Psoas muscle (tissue), 8 donors: ENCODE results near the gene ZNF264. TPM values are rescaled to one million over a fixed set of nuclear protein-coding genes. Genes with fewer than 3 reads are reported as not detected.

Experiments used
- ATAC-seq, 4 donors: fragments of 200-7000 bp; cut with Tn5 transposase; one replicate each; pipeline ENCODE4 v1.9.1; 2020; ENCODE audit warnings: moderate library complexity in 3 of 4, mild to moderate bottlenecking in 2 of 4
- DNase-seq, 2 donors: peaks; one replicate each; pipeline ENCODE4 v3.0.0-alpha.2; 2020
- H3K27ac ChIP-seq: fragments of 200-600 bp; one replicate; pipeline ENCODE4 v1.8.0; 2022
- H3K27me3 ChIP-seq, 3 donors: fragments of 200-600 bp in 1 of 3; one replicate each; pipeline versions ENCODE4 v1.6.1 to v1.8.0; 2013 to 2022; ENCODE audit warnings: low read length in 2 of 3, mild to moderate bottlenecking in 2 of 3, moderate library complexity in 1 of 3; ENCODE audit not compliant: insufficient read depth in 3 of 3
- H3K36me3 ChIP-seq, 2 donors: fragments of 200-600 bp in 1 of 2; one replicate each; pipeline versions ENCODE4 v1.6.1 to v1.8.0; 2013 to 2022; ENCODE audit warnings: low read depth in 1 of 2, mild to moderate bottlenecking in 1 of 2, moderate library complexity in 1 of 2; ENCODE audit not compliant: insufficient read depth in 1 of 2
- H3K4me1 ChIP-seq: fragments of 200-600 bp; one replicate; pipeline ENCODE4 v1.8.0; 2022
- H3K4me3 ChIP-seq: fragments of 200-600 bp; one replicate; pipeline ENCODE4 v1.8.0; 2022; ENCODE audit warnings: mild to moderate bottlenecking
- H3K9me3 ChIP-seq: fragments of 200-600 bp; one replicate; pipeline ENCODE4 v1.8.0; 2022
- WGBS, 3 donors: extraction: QIAGEN DNeasy Blood & Tissue Kit; methylation state at CpG; one replicate each; pipeline versions ENCODE4 v1.1.6 to v1.1.7; 2013; 5-methylcytosine and 5-hydroxymethylcytosine counted together
- intact Hi-C, 2 donors: fragments of 100-400 bp; cut with DNase I; formaldehyde crosslinking; loops; one replicate each; pipeline versions ENCODE4 v1.11.0 to v1.14.2; 2022
- polyA plus RNA-seq, 3 donors: library from polyadenylated mRNA; stranded (reverse); fragments of 200-250 nt; gene quantifications; one replicate each; pipeline ENCODE4 v1.2.3, GENCODE V29; 2013
- total RNA-seq, 4 donors: library from RNA; stranded (reverse); fragmentation: NEBNext Ultra II Directional in 2 of 4; extraction: Animal tissue kit (Norgen Biotek cat#: 25700) in 2 of 4; gene quantifications; one replicate each; pipeline versions ENCODE4 v1.2.1 to v1.2.4, GENCODE V29; 2021 to 2023
- TF ChIP-seq, protein P1 (sequence below): fragments of 200-600 bp; IDR thresholded peaks from one replicate; pipeline ENCODE4 v1.8.0; 2022; ENCODE audit warnings: antibody characterized with exemption
- donor health status: healthy with polysubstance abuse.
- donor health status: DM: no; HTN: no; CAD: no; lungs with moderate emphysema.
- donor health status: Bipolar disorder and iron deficiency.
- donor health status: healthy.
- donor health status: DM: yes; HTN: yes; CAD: no.
- donor health status: DM: no; HTN: no; CAD: no.
- donor health status: DM: no; HTN: no; CAD: no.
- donor health status: DM: yes; HTN: yes; CAD: no.

The ZNF264 gene
- total and polyA plus RNA-seq, 7 donors, result 2.3 to 20.3 (median 14.6) TPM

DNA sequence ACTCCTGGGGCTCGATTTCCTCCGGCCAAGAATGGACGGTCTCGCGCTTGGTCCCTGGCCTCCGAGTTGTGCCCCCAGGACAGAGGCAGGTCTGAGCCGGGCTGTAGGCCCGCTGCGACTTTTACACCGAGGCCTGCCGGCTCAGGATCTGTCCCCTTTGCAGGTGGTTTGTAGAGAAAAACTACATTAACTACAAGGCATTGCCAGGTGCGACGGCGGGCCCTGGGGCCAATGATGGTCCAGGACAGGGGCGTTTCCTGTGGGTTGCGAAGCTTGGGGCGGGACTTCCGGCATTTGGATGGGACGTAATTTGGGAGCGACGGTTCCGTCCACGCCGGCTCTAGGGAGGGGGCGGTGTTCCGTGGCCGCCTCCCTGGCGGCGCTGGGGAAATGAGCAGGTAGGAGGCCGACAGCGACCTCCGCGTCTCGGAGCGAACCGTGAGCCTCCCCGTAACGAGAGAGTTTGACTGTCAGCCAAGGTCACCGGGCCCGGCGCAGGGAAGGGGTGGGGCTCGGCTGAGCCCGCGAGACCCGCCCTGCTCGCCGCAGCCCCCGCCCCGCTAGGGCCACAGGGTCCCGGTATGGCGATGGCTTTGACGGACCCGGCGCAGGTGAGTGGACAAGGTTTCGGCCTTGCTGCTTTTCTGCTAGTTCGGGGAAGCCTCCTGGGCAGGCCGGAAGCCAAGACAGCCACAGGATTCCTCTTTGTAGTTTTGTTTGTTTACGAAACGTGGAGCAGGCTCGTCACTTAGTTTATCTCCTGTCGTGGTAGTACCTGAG, 49.2 kb downstream of the ZNF264 start, which contains the start of gene ZNF805:
TSS of gene ZNF805 (plus strand) at position 322 of the 780 bp plus-strand sequence. CDS start at position 582, 260 bp downstream.
- Histone ChIP-seq H3K4me3 (peak within 1 kb of the TSS; percentile 97), H3K9me3 (no peaks in the 10 kb centered on the region), H3K27me3 (no peaks in the 10 kb centered on the region), H3K27ac (peak within 1 kb of the TSS; percentile 97), H3K36me3 (peaks cover 3 to 35% of the 10 kb centered on the region in 2 donors), H3K4me1 (peaks cover 20% of the 10 kb centered on the region)
- WGBS, 3 donors, result 0 to 1% (median 1%) methylated on average over 60 to 61 of the region's 61 CpGs
- intact Hi-C loops, result loop anchor here (2.0 to 10.0 kb wide), 3 partner anchors 37 to 84 kb away; partner anchors contain the start of genes ZNF460 (in 1 of the 2) and ZNF543 (in 1 of the 2)
- DNase-seq, result peak; percentile 97 to 99
- TF ChIP-seq, protein P1, sequence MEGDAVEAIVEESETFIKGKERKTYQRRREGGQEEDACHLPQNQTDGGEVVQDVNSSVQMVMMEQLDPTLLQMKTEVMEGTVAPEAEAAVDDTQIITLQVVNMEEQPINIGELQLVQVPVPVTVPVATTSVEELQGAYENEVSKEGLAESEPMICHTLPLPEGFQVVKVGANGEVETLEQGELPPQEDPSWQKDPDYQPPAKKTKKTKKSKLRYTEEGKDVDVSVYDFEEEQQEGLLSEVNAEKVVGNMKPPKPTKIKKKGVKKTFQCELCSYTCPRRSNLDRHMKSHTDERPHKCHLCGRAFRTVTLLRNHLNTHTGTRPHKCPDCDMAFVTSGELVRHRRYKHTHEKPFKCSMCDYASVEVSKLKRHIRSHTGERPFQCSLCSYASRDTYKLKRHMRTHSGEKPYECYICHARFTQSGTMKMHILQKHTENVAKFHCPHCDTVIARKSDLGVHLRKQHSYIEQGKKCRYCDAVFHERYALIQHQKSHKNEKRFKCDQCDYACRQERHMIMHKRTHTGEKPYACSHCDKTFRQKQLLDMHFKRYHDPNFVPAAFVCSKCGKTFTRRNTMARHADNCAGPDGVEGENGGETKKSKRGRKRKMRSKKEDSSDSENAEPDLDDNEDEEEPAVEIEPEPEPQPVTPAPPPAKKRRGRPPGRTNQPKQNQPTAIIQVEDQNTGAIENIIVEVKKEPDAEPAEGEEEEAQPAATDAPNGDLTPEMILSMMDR, result peak; percentile 18
- peak; percentile 99 for ATAC-seq

GRCh38 chr19:57241176-57241575, 49.9 kb downstream of the ZNF264 start:
- TF ChIP-seq, protein P1, result no peak
- Histone ChIP-seq H3K27ac (peak overlapping the region; percentile 97), H3K4me1 (peaks cover 20% of the 10 kb centered on the region), H3K27me3 (no peaks in the 10 kb centered on the region), H3K36me3 (peaks cover 3 to 42% of the 10 kb centered on the region in 2 donors), H3K9me3 (no peaks in the 10 kb centered on the region), H3K4me3 (peak overlapping the region; percentile 97)
- 11 to 18% (median 12%) methylated on average over 7 of the region's 7 CpGs for WGBS, 3 donors
- intact Hi-C loops, result loop anchor here (2.0 to 10.0 kb wide), 3 partner anchors 36 to 84 kb away; partner anchors contain the start of genes ZNF460 (in 1 of the 2) and ZNF543 (in 1 of the 2)
- ATAC-seq, result peak in 1 of 4 donors; percentile 13
- DNase-seq, result no peak

DNA sequence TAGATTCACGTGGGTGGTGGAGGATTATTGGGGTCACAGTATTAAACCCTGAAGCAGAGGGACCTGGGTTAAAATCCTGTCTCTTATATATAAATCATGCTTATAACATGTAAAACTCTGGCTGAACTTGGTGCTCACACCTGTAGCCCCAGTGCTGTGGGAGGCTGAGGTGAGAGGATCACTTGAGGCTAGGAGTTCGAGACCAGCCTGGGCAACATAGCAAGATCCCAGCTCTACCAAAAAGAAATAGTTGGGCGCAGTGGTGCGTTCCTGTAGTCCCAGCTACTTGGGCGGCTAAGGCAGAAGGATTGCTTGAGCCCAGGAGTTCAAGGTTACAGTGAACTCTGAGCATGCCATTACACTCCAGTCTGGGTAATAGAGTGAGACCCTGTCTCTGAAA, 51.5 kb downstream of the ZNF264 start:
- WGBS, 3 donors, result 91 to 95% (median 94%) methylated on average over 5 of the region's 5 CpGs
- Histone ChIP-seq H3K27me3 (no peaks in the 10 kb centered on the region), H3K9me3 (no peaks in the 10 kb centered on the region), H3K36me3 (peaks cover 8 to 58% of the 10 kb centered on the region in 2 donors), H3K27ac (no peak overlapping the region), H3K4me3 (no peak overlapping the region), H3K4me1 (peaks cover 20% of the 10 kb centered on the region)
- no peak for DNase-seq
- ATAC-seq, result no peak
- TF ChIP-seq, protein P1, result no peak
- intact Hi-C loops, result loop anchor here (5.0 to 10.0 kb wide), 2 partner anchors 34 to 82 kb away; partner anchors contain the start of gene ZNF543 (in 1 of the 2)

GRCh38 chr19:57244513-57244912, 53.2 kb downstream of the ZNF264 start:
- TF ChIP-seq, protein P1, result no peak
- H3K36me3 ChIP-seq, result peaks cover 11 to 75% of the 10 kb centered on the region in 2 donors
- DNase-seq, result no peak
- intact Hi-C loops, result loop anchor here (5.0 to 10.0 kb wide), 2 partner anchors 33 to 80 kb away; partner anchors contain the start of gene ZNF543 (in 1 of the 2)
- no peak overlapping the region for H3K4me3 ChIP-seq
- H3K9me3 ChIP-seq, result no peaks in the 10 kb centered on the region
- 76 to 91% (median 83%) methylated on average over 5 of the region's 5 CpGs for WGBS, 3 donors
- no peak overlapping the region for H3K27ac ChIP-seq
- H3K27me3 ChIP-seq, result no peaks in the 10 kb centered on the region
- no peak for ATAC-seq
- H3K4me1 ChIP-seq, result peaks cover 20% of the 10 kb centered on the region
